HEK293 (cell line): ENCODE data around the gene SEMA3D.

Experiments used
- CTCF ChIA-PET: fragments of 350-600 bp; formaldehyde crosslinking; extraction: SDS; loops from one replicate; lab custom pipeline; 2021; ENCODE audit warnings: antibody characterized with exemption; lab: Yijun Ruan, JAX
- POLR2A ChIA-PET: fragments of 300-600 bp; formaldehyde crosslinking; extraction: SDS; loops from one replicate; lab custom pipeline; 2020; ENCODE audit warnings: antibody characterized with exemption, inconsistent platforms; lab: Yijun Ruan, JAX
- H3K27ac ChIP-seq: fragments of 200-500 bp; sonication (Bioruptor generic); 2 replicates; pipeline ENCODE4 v1.5.1; 2014; ENCODE audit warnings: low read depth, low read length, control low read depth, inconsistent platforms; ENCODE audit errors: extremely low read depth
- H3K36me3 ChIP-seq, 2 experiments: fragments of 200-500 bp in 1 of 2; sonication (Bioruptor generic) in 1 of 2; 1 replicate in 1 of 2; 2 replicates in 1 of 2; pipeline ENCODE4 v1.5.1; 2014 to 2017; ENCODE audit warnings: inconsistent platforms in 2 of 2, low read length in 2 of 2; ENCODE audit not compliant: control insufficient read depth in 2 of 2, insufficient read depth in 1 of 2
- H3K4me1 ChIP-seq: fragments of 200-500 bp; sonication (Bioruptor generic); 2 replicates; pipeline ENCODE4 v1.5.1; 2014; ENCODE audit warnings: mild to moderate bottlenecking, low read length, inconsistent platforms; ENCODE audit not compliant: control insufficient read depth, insufficient read depth
- H3K4me3 ChIP-seq: 2 replicates; pipeline ENCODE4 v1.5.1; 2011; ENCODE audit warnings: low read depth, mild to moderate bottlenecking, control low read depth, low read length, moderate library complexity
- H3K9me3 ChIP-seq: fragments of 200-500 bp; sonication (Bioruptor generic); 2 replicates; pipeline ENCODE4 v1.5.1; 2014; ENCODE audit warnings: low read depth, low read length, inconsistent platforms; ENCODE audit not compliant: control insufficient read depth, insufficient read depth
- GLI4 ChIP-seq: fragments of 450-650 bp; formaldehyde crosslinking; IDR thresholded peaks from 2 replicates; pipeline ENCODE4 v1.5.1; 2016; ENCODE audit warnings: missing biosample characterization, missing genetic modification characterization
- MZF1 ChIP-seq: fragments of 450-650 bp; formaldehyde crosslinking; IDR thresholded peaks from 2 replicates; pipeline ENCODE4 v1.5.1; 2017; ENCODE audit warnings: missing biosample characterization, missing genetic modification characterization, borderline replicate concordance
- SALL2 ChIP-seq: fragments of 450-650 bp; formaldehyde crosslinking; IDR thresholded peaks from 2 replicates; pipeline ENCODE4 v1.5.0; 2017; ENCODE audit warnings: missing biosample characterization, mild to moderate bottlenecking, missing genetic modification characterization, borderline replicate concordance
- ZBTB17 ChIP-seq: fragments of 450-650 bp; formaldehyde crosslinking; IDR thresholded peaks from 2 replicates; pipeline ENCODE4 v1.5.1; 2016; ENCODE audit warnings: missing biosample characterization, missing genetic modification characterization
- ZFP69B ChIP-seq: fragments of 450-650 bp; formaldehyde crosslinking; IDR thresholded peaks from 2 replicates; pipeline ENCODE4 v1.5.1; 2016; ENCODE audit warnings: missing biosample characterization, missing genetic modification characterization
- ZIC2 ChIP-seq: fragments of 450-650 bp; formaldehyde crosslinking; IDR thresholded peaks from 2 replicates; pipeline ENCODE4 v1.5.1; 2016; ENCODE audit warnings: missing biosample characterization, missing genetic modification characterization
- ZNF214 ChIP-seq: fragments of 450-650 bp; formaldehyde crosslinking; IDR thresholded peaks from 2 replicates; pipeline ENCODE4 v1.5.1; 2017; ENCODE audit warnings: missing biosample characterization, mild to moderate bottlenecking, missing genetic modification characterization, borderline replicate concordance
- ZNF221 ChIP-seq: fragments of 450-650 bp; formaldehyde crosslinking; IDR thresholded peaks from 2 replicates; pipeline ENCODE4 v1.5.1; 2017; ENCODE audit warnings: missing biosample characterization, missing genetic modification characterization, borderline replicate concordance
- ZNF280C ChIP-seq: fragments of 450-650 bp; formaldehyde crosslinking; IDR thresholded peaks from 2 replicates; pipeline ENCODE4 v1.5.1; 2016; ENCODE audit warnings: missing biosample characterization, missing genetic modification characterization
- ZNF449 ChIP-seq: fragments of 450-650 bp; formaldehyde crosslinking; IDR thresholded peaks from 2 replicates; pipeline ENCODE4 v1.5.1; 2017; ENCODE audit warnings: missing biosample characterization, mild to moderate bottlenecking, missing genetic modification characterization, moderate library complexity
- ZNF629 ChIP-seq: fragments of 450-650 bp; formaldehyde crosslinking; IDR thresholded peaks from 2 replicates; pipeline ENCODE4 v1.5.1; 2017; ENCODE audit warnings: missing biosample characterization, missing genetic modification characterization
- ZNF677 ChIP-seq: fragments of 450-650 bp; IDR thresholded peaks from 2 replicates; pipeline ENCODE4 v1.5.0; 2018; ENCODE audit warnings: missing biosample characterization, mild to moderate bottlenecking, missing genetic modification characterization, moderate library complexity
- ZNF704 ChIP-seq: fragments of 450-650 bp; formaldehyde crosslinking; IDR thresholded peaks from 2 replicates; pipeline ENCODE4 v1.5.1; 2016; ENCODE audit warnings: missing biosample characterization, missing genetic modification characterization
- ZNF707 ChIP-seq: fragments of 450-650 bp; formaldehyde crosslinking; IDR thresholded peaks from 2 replicates; pipeline ENCODE4 v1.5.1; 2016; ENCODE audit warnings: missing biosample characterization, missing genetic modification characterization
- ZNF830 ChIP-seq: fragments of 450-650 bp; IDR thresholded peaks from 2 replicates; pipeline ENCODE4 v1.5.0; 2018; ENCODE audit warnings: missing biosample characterization, missing genetic modification characterization, low read depth, mild to moderate bottlenecking, moderate library complexity

The SEMA3D gene

GRCh38 chr7:84982199-84982598, 204.7 kb downstream of the SEMA3D start (continued):
- TF ChIP-seq ZNF704 (tag by site-specific recombination) = no peak
- no peak for TF ChIP-seq GLI4 (tag by site-specific recombination)
- no peak for TF ChIP-seq ZNF629 (tag by site-specific recombination)
- no peak for TF ChIP-seq MZF1 (tag by site-specific recombination)
- no peak for TF ChIP-seq ZFP69B (tag by site-specific recombination)
- TF ChIP-seq ZBTB17 = no peak
- no peak for TF ChIP-seq ZNF677 (tag by site-specific recombination)
- TF ChIP-seq ZNF830 (tag by site-specific recombination) = no peak

GRCh38 chr7:84981055-84981976, 205.5 kb downstream of the SEMA3D start:
- Histone ChIP-seq H3K36me3 (no peaks in the 10 kb centered on the region), H3K9me3 (no peaks in the 10 kb centered on the region), H3K4me3 (no peak overlapping the region), H3K27ac (no peak overlapping the region), H3K4me1 (no peaks in the 10 kb centered on the region; the same call in 1 of the 2 replicates)
- CTCF ChIA-PET = interaction anchor here (0.5 to 0.6 kb wide), 2 partner anchors 846 to 1423 kb away, joined by 3 read pairs; no protein-coding TSS in a partner anchor
- POLR2A ChIA-PET = no interaction called here
- TF ChIP-seq ZIC2 = peak; percentile 85
- TF ChIP-seq SALL2 = no peak
- no peak for TF ChIP-seq ZFP69B (tag by site-specific recombination)

GRCh38 chr7:84975586-84976185, 211.2 kb downstream of the SEMA3D start:
- TF ChIP-seq ZNF707 (tag by site-specific recombination) (no peak), ZNF449 (tag by site-specific recombination) (no peak)
- no peaks in the 10 kb centered on the region for H3K4me1 ChIP-seq
- ChIA-PET POLR2A (no interaction called here), CTCF (interaction anchor here (0.7 kb wide), 1 partner anchor 9 kb away, joined by 3 read pairs; no protein-coding TSS in a partner anchor)
- H3K4me3 ChIP-seq = no peak overlapping the region
- H3K27ac ChIP-seq = no peak overlapping the region
- no peaks in the 10 kb centered on the region for H3K9me3 ChIP-seq
- H3K36me3 ChIP-seq = no peaks in the 10 kb centered on the region

- ChIA-PET CTCF (no interaction called here), POLR2A (no interaction called here)
- no peak overlapping the region for H3K27ac ChIP-seq
These were observed 215.5 kb downstream of the SEMA3D start for GRCh38 chr7:84971360-84971759.

More at GRCh38 chr7:84971360-84971759, 215.5 kb downstream of the SEMA3D start:
- no peak overlapping the region for H3K4me3 ChIP-seq
- no peaks in the 10 kb centered on the region for H3K4me1 ChIP-seq
- no peaks in the 10 kb centered on the region for H3K36me3 ChIP-seq
- H3K9me3 ChIP-seq = no peaks in the 10 kb centered on the region
- TF ChIP-seq ZNF221 (tag by site-specific recombination) (no peak), ZNF280C (tag by site-specific recombination) (no peak), ZNF214 (no peak)
- TF ChIP-seq, all 188 proteins: peak for 0
